ENCODE results near the gene TMEM117.

The TMEM117 gene

GRCh38 chr12:43973385-43973784 lies 137.5 kb downstream of the TMEM117 start:
- H2AFZ ChIP-seq (ENCODE audit: low read depth) = no peak overlapping the region
- H3K9ac ChIP-seq = peak overlapping the region; percentile 24; the same call in 1 of the 2 replicates
- H4K20me1 ChIP-seq (ENCODE audit: insufficient read depth) = no peaks in the 10 kb centered on the region
- H3K4me1 ChIP-seq (ENCODE audit: low read depth, poor library complexity, severe bottlenecking) = peaks cover 35% of the 10 kb centered on the region
- H3K79me2 ChIP-seq (ENCODE audit: insufficient read depth, low read depth) = no peaks in the 10 kb centered on the region
- H3K4me2 ChIP-seq = peak overlapping the region; percentile 72
- H3K36me3 ChIP-seq (ENCODE audit: insufficient read depth) = no peaks in the 10 kb centered on the region
- no peak overlapping the region for H3K4me3 ChIP-seq (IDR thresholded peaks at IDR 0.05; ENCODE audit: insufficient read depth, low read depth, low read length)
- no peak for TF ChIP-seq CTCF (conservative IDR thresholded peaks at IDR 0.05; ENCODE audit: low read depth, low read length)
- no peaks in the 10 kb centered on the region for H3K27me3 ChIP-seq (ENCODE audit: insufficient read depth, low read depth)
- H3K27ac ChIP-seq = peak overlapping the region; percentile 47

- Histone ChIP-seq H3K27me3 (ENCODE audit: insufficient read depth, low read depth) (no peaks in the 10 kb centered on the region), H3K79me2 (ENCODE audit: insufficient read depth, low read depth) (no peaks in the 10 kb centered on the region), H3K36me3 (ENCODE audit: insufficient read depth) (no peaks in the 10 kb centered on the region), H3K9ac (peak overlapping the region; percentile 24; the same call in 1 of the 2 replicates), H3K4me3 (IDR thresholded peaks at IDR 0.05; ENCODE audit: insufficient read depth, low read depth, low read length) (no peak overlapping the region), H2AFZ (ENCODE audit: low read depth) (no peak overlapping the region), H3K4me1 (ENCODE audit: low read depth, poor library complexity, severe bottlenecking) (peaks cover 35% of the 10 kb centered on the region), H4K20me1 (ENCODE audit: insufficient read depth) (no peaks in the 10 kb centered on the region), H3K27ac (peak overlapping the region; percentile 47), H3K4me2 (peak overlapping the region; percentile 72)
- no peak for TF ChIP-seq CTCF (conservative IDR thresholded peaks at IDR 0.05; ENCODE audit: low read depth, low read length)
Observed at GRCh38 chr12:43973993-43974392, 138.1 kb downstream of the TMEM117 start.

- Histone ChIP-seq H3K27ac (no peak overlapping the region), H3K4me2 (no peak overlapping the region), H3K36me3 (ENCODE audit: insufficient read depth) (no peaks in the 10 kb centered on the region), H2AFZ (ENCODE audit: low read depth) (no peak overlapping the region), H3K79me2 (ENCODE audit: insufficient read depth, low read depth) (no peaks in the 10 kb centered on the region), H4K20me1 (ENCODE audit: insufficient read depth) (no peaks in the 10 kb centered on the region), H3K9ac (no peak overlapping the region), H3K4me1 (ENCODE audit: low read depth, poor library complexity, severe bottlenecking) (peaks cover 35% of the 10 kb centered on the region), H3K27me3 (ENCODE audit: insufficient read depth, low read depth) (no peaks in the 10 kb centered on the region), H3K4me3 (IDR thresholded peaks at IDR 0.05; ENCODE audit: insufficient read depth, low read depth, low read length) (no peak overlapping the region)
- TF ChIP-seq CTCF (conservative IDR thresholded peaks at IDR 0.05; ENCODE audit: low read depth, low read length) = no peak
Observed at GRCh38 chr12:43976027-43976426, 140.1 kb downstream of the TMEM117 start.

- H3K79me2 ChIP-seq (ENCODE audit: insufficient read depth, low read depth) = no peaks in the 10 kb centered on the region
- no peak overlapping the region for H3K27ac ChIP-seq
- TF ChIP-seq CTCF (conservative IDR thresholded peaks at IDR 0.05; ENCODE audit: low read depth, low read length) = no peak
- H3K9ac ChIP-seq = no peak overlapping the region
- H3K36me3 ChIP-seq (ENCODE audit: insufficient read depth) = no peaks in the 10 kb centered on the region
- no peak overlapping the region for H3K4me2 ChIP-seq
- peaks cover 22% of the 10 kb centered on the region for H3K4me1 ChIP-seq (ENCODE audit: low read depth, poor library complexity, severe bottlenecking)
- H2AFZ ChIP-seq (ENCODE audit: low read depth) = no peak overlapping the region
- H4K20me1 ChIP-seq (ENCODE audit: insufficient read depth) = no peaks in the 10 kb centered on the region
- no peaks in the 10 kb centered on the region for H3K27me3 ChIP-seq (ENCODE audit: insufficient read depth, low read depth)
- H3K4me3 ChIP-seq (IDR thresholded peaks at IDR 0.05; ENCODE audit: insufficient read depth, low read depth, low read length) = no peak overlapping the region
Observed at GRCh38 chr12:43978556-43978955, 142.7 kb downstream of the TMEM117 start.
